NT2/D1 (cell line): ENCODE measurements around the gene CLNS1A.

Experiments
- SUZ12 ChIP-seq: IDR thresholded peaks from 2 replicates; pipeline ENCODE4 v1.6.1; 2011; ENCODE audit not compliant: insufficient read length, insufficient read depth; ENCODE audit errors: extremely low read depth
- YY1 ChIP-seq: IDR thresholded peaks from 2 replicates; pipeline ENCODE4 v1.6.1; 2011; ENCODE audit not compliant: insufficient read length, insufficient read depth
- ZNF274 ChIP-seq: IDR thresholded peaks from 2 replicates; pipeline ENCODE4 v1.6.1; 2011; ENCODE audit warnings: mild to moderate bottlenecking, low read depth, low read length

DNA sequence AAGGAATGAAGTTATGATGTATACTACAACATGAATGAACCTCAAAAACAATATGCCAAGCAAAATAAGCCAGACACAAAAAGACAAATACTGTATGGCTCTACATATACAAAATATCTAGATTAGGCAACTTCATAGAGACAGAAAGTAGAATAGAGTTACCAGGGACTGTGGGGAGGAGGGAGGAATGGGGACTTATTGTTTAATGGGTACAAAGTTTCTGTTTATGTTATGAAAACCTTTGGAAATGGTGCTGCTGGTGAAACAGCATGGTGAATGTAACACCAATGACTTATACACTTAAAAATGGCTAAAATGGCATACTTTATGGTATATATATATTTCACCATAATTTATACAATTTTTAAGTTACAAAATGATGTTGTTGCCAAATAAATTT is 43.7 kb downstream of the CLNS1A start:
- no peak for TF ChIP-seq ZNF274
- TF ChIP-seq YY1 = no peak
- no peak for TF ChIP-seq SUZ12
